Measurements from ENCODE around the gene STK40.

Gene STK40

GRCh38 chr1:36397378-36398230 is 11.9 kb upstream of the STK40 start, which contains the start of gene LSM10:
Gene LSM10 (minus strand): TSS chr1:36397908. CDS start chr1:36394129, 3,779 bp downstream.
- peak; percentile 74 to 81 (median 80) for DNase-seq

GRCh38 chr1:36397083-36397377 is 11.3 kb upstream of the STK40 start:
- DNase-seq = no peak

- no peak for DNase-seq
Observed at GRCh38 chr1:36396359-36396758, 10.6 kb upstream of the STK40 start.

- DNase-seq = no peak
Observed at GRCh38 chr1:36393686-36394085, 8.0 kb upstream of the STK40 start.

- DNase-seq = no peak
Observed at GRCh38 chr1:36392836-36393235, 7.1 kb upstream of the STK40 start.

- no peak for DNase-seq
Observed at GRCh38 chr1:36391271-36391670, 5.5 kb upstream of the STK40 start.

GRCh38 chr1:36390411-36390810 is 4.7 kb upstream of the STK40 start:
- DNase-seq = no peak

GRCh38 chr1:36389999-36390398 is 4.3 kb upstream of the STK40 start:
- no peak for DNase-seq

GRCh38 chr1:36389261-36389660 is 3.5 kb upstream of the STK40 start:
- DNase-seq = no peak

GRCh38 chr1:36387141-36387949 is 1.6 kb upstream of the STK40 start:
- no peak for DNase-seq

GRCh38 chr1:36386265-36387140 is 779 bp upstream of the STK40 start:
- DNase-seq = peak; percentile 67 to 77 (median 74)

- no peak for DNase-seq
Observed at GRCh38 chr1:36384542-36385409, 948 bp downstream of the STK40 start.

- DNase-seq = no peak
Observed at GRCh38 chr1:36383240-36383639, 2.5 kb downstream of the STK40 start.

- DNase-seq = no peak
Observed at GRCh38 chr1:36382669-36383068, 3.1 kb downstream of the STK40 start.

- DNase-seq = no peak
Observed at GRCh38 chr1:36382231-36382630, 3.5 kb downstream of the STK40 start.

- DNase-seq = no peak
Observed at GRCh38 chr1:36381405-36381804, 4.3 kb downstream of the STK40 start.

- DNase-seq = no peak
Observed at GRCh38 chr1:36380782-36381181, 4.9 kb downstream of the STK40 start.

GRCh38 chr1:36380143-36380619 is 5.5 kb downstream of the STK40 start:
- DNase-seq = no peak

- no peak for DNase-seq
Observed at GRCh38 chr1:36377791-36378492, 7.8 kb downstream of the STK40 start.

- no peak for DNase-seq
Observed at GRCh38 chr1:36372617-36373016, 13.1 kb downstream of the STK40 start.
